Measurements from ENCODE around the gene IGIP.

Gene IGIP

DNA sequence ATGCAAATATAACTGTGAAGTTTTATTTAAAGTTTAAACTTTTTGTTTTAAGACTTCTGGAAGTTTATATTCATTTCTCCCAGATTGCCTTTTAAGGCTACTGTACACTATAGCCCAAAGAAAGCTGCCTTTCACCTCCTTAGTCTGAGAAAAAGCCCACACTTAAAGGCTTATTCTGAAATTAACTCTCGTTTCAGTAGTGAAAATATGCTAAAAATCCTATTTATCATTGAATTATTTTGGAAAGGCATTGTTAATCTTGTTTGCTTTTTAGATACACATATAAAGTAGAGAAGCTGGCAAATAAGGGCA lies 15.1 kb upstream of the IGIP start:
- DNase-seq (ENCODE audit: low read depth): no peak
- TF ChIP-seq, protein P1, sequence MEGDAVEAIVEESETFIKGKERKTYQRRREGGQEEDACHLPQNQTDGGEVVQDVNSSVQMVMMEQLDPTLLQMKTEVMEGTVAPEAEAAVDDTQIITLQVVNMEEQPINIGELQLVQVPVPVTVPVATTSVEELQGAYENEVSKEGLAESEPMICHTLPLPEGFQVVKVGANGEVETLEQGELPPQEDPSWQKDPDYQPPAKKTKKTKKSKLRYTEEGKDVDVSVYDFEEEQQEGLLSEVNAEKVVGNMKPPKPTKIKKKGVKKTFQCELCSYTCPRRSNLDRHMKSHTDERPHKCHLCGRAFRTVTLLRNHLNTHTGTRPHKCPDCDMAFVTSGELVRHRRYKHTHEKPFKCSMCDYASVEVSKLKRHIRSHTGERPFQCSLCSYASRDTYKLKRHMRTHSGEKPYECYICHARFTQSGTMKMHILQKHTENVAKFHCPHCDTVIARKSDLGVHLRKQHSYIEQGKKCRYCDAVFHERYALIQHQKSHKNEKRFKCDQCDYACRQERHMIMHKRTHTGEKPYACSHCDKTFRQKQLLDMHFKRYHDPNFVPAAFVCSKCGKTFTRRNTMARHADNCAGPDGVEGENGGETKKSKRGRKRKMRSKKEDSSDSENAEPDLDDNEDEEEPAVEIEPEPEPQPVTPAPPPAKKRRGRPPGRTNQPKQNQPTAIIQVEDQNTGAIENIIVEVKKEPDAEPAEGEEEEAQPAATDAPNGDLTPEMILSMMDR (IDR thresholded peaks at IDR 0.05; ENCODE audit: low read depth, low read length, missing control alignments): no peak
- no peak overlapping the region for H3K4me3 ChIP-seq (ENCODE audit: low read depth, low read length)
- in situ Hi-C loops (cut with HindIII; ENCODE audit: low sequenced_read_pairs): no loop called here

DNA sequence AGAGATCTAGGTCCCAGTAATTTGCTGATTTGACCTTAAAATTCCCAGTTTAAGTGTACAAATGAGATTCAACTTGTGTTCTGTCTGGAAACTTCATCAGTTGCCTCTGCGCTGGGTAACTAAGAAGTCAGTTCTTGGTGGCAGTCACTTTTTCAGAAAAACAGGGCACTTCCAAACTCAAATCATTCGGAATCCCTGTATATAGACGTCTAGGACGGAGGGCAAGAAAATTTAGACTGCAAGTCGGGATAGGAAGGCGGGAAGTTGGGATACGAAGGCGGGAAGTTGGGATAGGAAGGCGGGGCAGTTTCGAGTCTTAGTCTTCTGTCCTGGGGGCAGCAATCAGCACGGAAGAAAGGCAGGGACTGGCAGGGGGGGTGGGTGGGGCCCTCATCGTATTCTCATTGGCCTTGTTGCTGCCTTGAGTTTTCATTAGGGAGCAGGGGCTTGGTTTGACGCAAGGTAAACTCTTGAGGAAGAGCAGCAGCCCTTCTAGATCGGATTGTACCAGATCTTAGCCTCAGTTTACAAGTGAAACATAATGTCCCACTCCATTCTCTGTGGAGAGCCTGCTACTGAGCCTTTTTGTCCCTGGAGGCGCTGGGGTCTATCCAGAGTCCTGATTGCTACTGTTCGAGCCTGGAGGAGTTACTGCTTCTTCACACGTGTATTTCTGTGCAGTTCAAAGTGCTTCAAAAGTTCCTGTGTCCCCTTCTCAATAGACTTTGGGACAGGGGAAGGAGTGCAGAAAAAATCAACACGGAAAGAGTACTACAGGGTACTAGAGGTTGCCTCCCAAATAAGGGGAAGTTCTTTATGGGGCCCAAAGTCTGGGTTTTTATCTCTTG lies 14.5 kb upstream of the IGIP start:
- in situ Hi-C loops (cut with HindIII; ENCODE audit: low sequenced_read_pairs): no loop called here
- no peak overlapping the region for H3K4me3 ChIP-seq (ENCODE audit: low read depth, low read length)
- TF ChIP-seq, protein P1 (IDR thresholded peaks at IDR 0.05; ENCODE audit: low read depth, low read length, missing control alignments): no peak
- no peak for DNase-seq (ENCODE audit: low read depth)

DNA sequence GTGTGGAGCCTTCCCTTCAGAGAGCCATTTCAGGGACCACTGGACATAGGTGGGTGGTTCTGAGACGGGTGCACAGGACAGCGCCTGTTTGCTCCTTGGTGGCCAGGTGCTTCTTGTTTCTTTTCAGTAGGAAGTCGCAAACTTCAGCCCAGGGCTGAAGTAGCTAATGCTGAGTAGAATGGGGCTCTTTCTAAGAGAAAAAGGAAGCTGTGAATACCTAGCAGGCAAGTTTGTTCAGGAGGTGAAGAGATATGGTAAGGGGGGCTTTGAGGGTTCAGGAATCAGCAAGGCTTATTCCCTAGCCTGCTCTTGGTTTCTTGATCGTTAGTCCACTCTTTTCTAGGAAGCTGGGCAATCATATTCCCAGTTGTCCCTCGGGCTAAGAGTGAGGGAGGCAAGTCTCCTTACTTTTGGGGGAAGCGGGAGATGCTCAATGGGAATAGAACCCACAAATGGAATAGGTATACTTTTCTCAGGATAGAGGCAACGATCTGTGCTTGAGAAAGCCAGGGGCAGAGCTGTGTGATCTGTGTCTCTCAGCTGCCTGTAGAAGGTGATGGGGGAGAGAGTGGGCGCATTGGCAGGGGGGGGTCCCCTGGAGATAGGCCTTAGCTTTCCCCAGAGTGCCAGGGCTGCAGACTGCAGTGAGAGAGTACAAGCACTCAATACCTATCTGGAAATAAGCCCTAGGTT lies 13.7 kb upstream of the IGIP start:
- H3K4me3 ChIP-seq (ENCODE audit: low read depth, low read length): no peak overlapping the region
- in situ Hi-C loops (cut with HindIII; ENCODE audit: low sequenced_read_pairs): no loop called here
- no peak for DNase-seq (ENCODE audit: low read depth)
- TF ChIP-seq, protein P1 (IDR thresholded peaks at IDR 0.05; ENCODE audit: low read depth, low read length, missing control alignments): no peak

DNA sequence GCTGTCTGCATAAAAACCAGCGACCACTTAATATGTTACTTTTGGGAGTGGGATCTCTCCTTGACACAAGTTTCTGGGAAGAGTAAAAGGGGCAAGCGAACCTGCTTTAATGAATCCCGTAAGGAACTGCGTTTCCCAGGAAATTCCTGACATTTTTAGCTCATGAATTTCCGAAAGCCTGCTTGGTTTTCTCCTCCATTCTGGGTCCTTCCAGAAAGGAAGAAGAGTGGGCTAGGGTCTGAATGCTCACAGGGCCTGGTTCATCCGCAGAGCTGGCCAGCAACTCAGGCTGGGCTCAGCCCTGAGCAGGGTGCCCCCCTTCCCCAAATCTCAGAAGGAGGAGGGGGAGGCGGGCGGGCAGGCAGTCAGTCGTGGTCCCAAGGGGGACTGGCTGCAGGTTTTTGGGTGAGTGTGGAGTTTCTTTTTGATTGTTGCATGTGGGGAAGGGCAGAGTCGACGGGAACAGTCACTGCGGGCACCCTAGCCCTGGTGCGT lies 13.0 kb upstream of the IGIP start:
- TF ChIP-seq, protein P1 (IDR thresholded peaks at IDR 0.05; ENCODE audit: low read depth, low read length, missing control alignments): no peak

DNA sequence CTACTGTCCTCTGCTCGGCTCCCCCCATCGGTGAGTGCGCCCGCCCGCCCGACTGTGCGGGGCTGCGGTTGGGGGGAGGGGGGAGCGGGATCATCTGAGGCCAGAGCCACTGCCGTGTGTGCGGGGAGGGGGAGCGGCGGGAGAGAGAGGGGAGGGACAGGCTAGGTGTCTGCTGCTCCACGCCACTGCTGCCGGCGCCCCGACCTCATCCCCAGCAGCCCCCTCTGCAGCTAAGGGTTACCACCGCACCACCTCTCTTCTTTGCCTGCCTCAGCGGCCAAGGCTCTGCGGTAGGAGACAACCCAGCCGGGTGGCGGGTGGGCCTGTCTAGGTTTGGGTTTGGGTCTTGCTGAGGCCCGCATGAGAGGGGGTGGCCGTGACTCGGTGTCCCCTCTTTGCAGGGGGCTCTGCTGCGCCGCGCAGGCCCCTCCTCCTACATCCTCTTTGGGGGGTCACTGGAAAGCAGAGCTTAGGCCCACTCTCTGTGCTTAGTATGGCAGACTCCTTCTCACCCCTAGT lies 12.5 kb upstream of the IGIP start:
- no peak for DNase-seq (ENCODE audit: low read depth)
- H3K4me3 ChIP-seq (ENCODE audit: low read depth, low read length): peak overlapping the region; percentile 63
- TF ChIP-seq, protein P1 (IDR thresholded peaks at IDR 0.05; ENCODE audit: low read depth, low read length, missing control alignments): no peak
- in situ Hi-C loops (cut with HindIII; ENCODE audit: low sequenced_read_pairs): no loop called here

More for the DNA sequence above, 13.0 kb upstream of the IGIP start:
- in situ Hi-C loops (cut with HindIII; ENCODE audit: low sequenced_read_pairs): no loop called here
- H3K4me3 ChIP-seq (ENCODE audit: low read depth, low read length): peak overlapping the region; percentile 63
- DNase-seq (ENCODE audit: low read depth): no peak

DNA sequence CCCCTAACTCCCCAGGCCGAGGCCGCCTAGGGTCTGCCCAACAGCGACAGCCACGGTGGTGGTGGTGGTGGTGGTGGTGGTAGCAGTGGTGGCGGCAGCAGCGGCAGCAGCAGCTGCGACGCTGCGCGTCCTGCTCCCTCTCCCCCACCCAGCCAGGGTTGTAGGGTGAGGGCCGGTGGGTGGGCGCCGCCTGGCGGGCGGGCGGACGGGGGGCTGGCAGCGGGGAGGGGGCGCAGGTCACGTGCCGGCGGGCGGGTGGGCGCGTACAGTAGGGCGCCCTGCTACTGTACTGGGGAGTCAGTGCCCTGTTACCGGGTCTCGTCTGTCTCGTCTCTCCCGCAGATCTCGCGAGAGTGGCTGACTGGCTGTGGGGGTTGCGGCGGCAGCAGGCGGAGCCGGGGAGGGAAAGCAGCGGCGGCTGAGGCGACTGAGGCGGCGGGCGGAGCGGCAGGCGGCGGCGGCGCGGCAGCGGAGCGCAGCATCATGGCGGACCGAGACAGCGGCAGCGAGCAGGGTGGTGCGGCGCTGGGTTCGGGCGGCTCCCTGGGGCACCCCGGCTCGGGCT lies 12.0 kb upstream of the IGIP start, which contains the start of gene PURA:
TSS of gene PURA (plus strand) at position 411 of the 565 bp plus-strand sequence. CDS start at position 484, 73 bp downstream.
- DNase-seq (ENCODE audit: low read depth): peak; percentile 80
- H3K4me3 ChIP-seq (ENCODE audit: low read depth, low read length): peak within 1 kb of the TSS; percentile 63

More for the DNA sequence above, 12.0 kb upstream of the IGIP start, which contains the start of gene PURA:
- in situ Hi-C loops (cut with HindIII; ENCODE audit: low sequenced_read_pairs): no loop called here
- TF ChIP-seq, protein P1 (IDR thresholded peaks at IDR 0.05; ENCODE audit: low read depth, low read length, missing control alignments): no peak

Data from astrocyte of the cerebellum (primary cell).